Right lobe of liver (tissue), 4 donors: ENCODE measurements around the gene GLYR1.

Experiments
- CTCF ChIP-seq, 4 donors: fragments of 200-600 bp in 3 of 4; fragments of 450-650 bp in 1 of 4; IDR thresholded peaks; one replicate each; pipeline versions ENCODE4 v1.5.1 to v1.8.0; 2016 to 2022; ENCODE audit warnings: antibody characterized with exemption in 4 of 4, mild to moderate bottlenecking in 2 of 4
- POLR2A ChIP-seq: fragments of 450-650 bp; IDR thresholded peaks from one replicate; pipeline ENCODE4 v1.6.1; 2017; ENCODE audit warnings: antibody characterized with exemption, mild to moderate bottlenecking
- donor health status: DM: no; HTN: no; CAD: no.
- donor health status: DM: no; HTN: no; CAD: no.
- donor health status: DM: no; HTN: yes; CAD: no.

GRCh38 chr16:4814542-4815173, 32.4 kb downstream of the GLYR1 start:
- TF ChIP-seq POLR2A = no peak
- peak in 2 of 4 donors; percentile 6 to 19 for TF ChIP-seq CTCF (IDR thresholded peaks at IDR 0.05)
